GM12878 (cell line): ENCODE measurements around the gene MAFG. TPM values are rescaled to one million over a fixed set of nuclear protein-coding genes. Genes with fewer than 3 reads are reported as not detected.
A peak's percentile ranks its signal among the peaks of the same experiment; 100 is the strongest.

ENCODE experiments used
- ATAC-seq: fragments of 200-7000 bp; cut with Tn5 transposase; 3 replicates; pipeline ENCODE4 v1.9.1; 2020; ENCODE audit warnings: mild to moderate bottlenecking, moderate library complexity
- BruUV-seq: library from RNA; stranded (reverse); fragments of 400-500 nt; replicated peaks from 2 replicates; lab custom pipeline; 2021; lab: Mats Ljungman, UMichigan
- CTCF ChIA-PET: fragments of 300-600 bp; sonication (Branson Sonifier 250); formaldehyde crosslinking; extraction: SDS; loops from one replicate; lab custom pipeline; 2021; ENCODE audit warnings: inconsistent platforms; lab: Yijun Ruan, JAX
- POLR2A ChIA-PET: fragments of 350-600 bp; formaldehyde crosslinking; extraction: SDS; loops from one replicate; lab custom pipeline; 2021; ENCODE audit warnings: inconsistent platforms; lab: Charles Lee
- RAD21 ChIA-PET: fragments of 300-600 bp; sonication (Branson Sonifier 250); formaldehyde crosslinking; loops from one replicate; lab custom pipeline; 2023; ENCODE audit warnings: antibody characterized with exemption; ENCODE audit not compliant: unreplicated experiment; lab: Charles Lee
- SMC1A ChIA-PET: fragments of 300-600 bp; sonication (Branson Sonifier 250); formaldehyde crosslinking; loops from one replicate; lab custom pipeline; 2023; ENCODE audit not compliant: unreplicated experiment, uncharacterized antibody; lab: Charles Lee
- DNase-seq: peaks from one replicate; pipeline ENCODE4 v3.0.0-alpha.2; 2011; ENCODE audit warnings: low read depth, low spot score
- FAIRE-seq: peaks from 3 replicates; lab custom pipeline; 2011; peaks lifted over from hg19 to GRCh38; lab: Jason Lieb, UNC
- H2AFZ ChIP-seq: 2 replicates; pipeline ENCODE4 v1.6.0; 2011; ENCODE audit warnings: low read depth, low read length, control low read depth; ENCODE audit not compliant: control insufficient read depth
- H3K27ac ChIP-seq: 2 replicates; pipeline ENCODE4 v1.5.1; 2011; ENCODE audit warnings: control low read depth; ENCODE audit not compliant: control insufficient read depth, insufficient read depth
- H3K27me3 ChIP-seq, 2 experiments: replicated peaks in 1 of 2; 2 replicates each; pipeline versions ENCODE4 v1.6.0 to v1.6.1; 2011; ENCODE audit warnings: low read length in 1 of 2; ENCODE audit not compliant: control insufficient read depth in 2 of 2, insufficient read depth in 2 of 2
- H3K36me3 ChIP-seq, 2 experiments: 2 replicates each; pipeline ENCODE4 v1.5.1; 2011; ENCODE audit warnings: low read length in 1 of 2; ENCODE audit not compliant: control insufficient read depth in 2 of 2, insufficient read depth in 2 of 2
- H3K4me1 ChIP-seq: 2 replicates; pipeline ENCODE4 v1.6.1; 2011; ENCODE audit warnings: mild to moderate bottlenecking, low read length, moderate library complexity, mixed read lengths; ENCODE audit not compliant: control insufficient read depth, insufficient read depth
- H3K4me2 ChIP-seq: 2 replicates; pipeline ENCODE4 v1.6.0; 2011; ENCODE audit warnings: control low read depth; ENCODE audit not compliant: control insufficient read depth, insufficient read depth
- H3K4me3 ChIP-seq: fragments of 200-600 bp; sonication (generic); 2 replicates; pipeline ENCODE4 v1.5.1; 2016
- H3K79me2 ChIP-seq: 2 replicates; pipeline ENCODE4 v1.6.0; 2011; ENCODE audit warnings: low read length; ENCODE audit not compliant: control insufficient read depth, insufficient read depth
- H3K9ac ChIP-seq: 2 replicates; pipeline ENCODE4 v1.8.0; 2011; ENCODE audit warnings: low read length, control low read depth, mixed read lengths; ENCODE audit not compliant: control insufficient read depth, insufficient read depth
- H3K9me3 ChIP-seq: replicated peaks from 3 replicates; pipeline ENCODE4 v1.5.1; 2011; ENCODE audit warnings: mild to moderate bottlenecking, low read length; ENCODE audit not compliant: control insufficient read depth, insufficient read depth
- H4K20me1 ChIP-seq: 2 replicates; pipeline ENCODE4 v1.6.0; 2011; ENCODE audit not compliant: control insufficient read depth, insufficient read depth
- ASH2L ChIP-seq: fragments of 300-600, 200-600 bp; sonication (generic); IDR thresholded peaks from 2 replicates; pipeline ENCODE4 v1.6.1; 2017; ENCODE audit warnings: low read depth, mild to moderate bottlenecking, borderline replicate concordance
- CEBPB ChIP-seq, 2 experiments: fragments of 150-350 bp in 1 of 2; IDR thresholded peaks; 2 replicates each; pipeline ENCODE4 v1.6.1; 2012 to 2014; ENCODE audit warnings: low read depth in 2 of 2, low read length in 2 of 2, borderline replicate concordance in 1 of 2, inconsistent platforms in 1 of 2
- CREB1 ChIP-seq: IDR thresholded peaks from 2 replicates; pipeline ENCODE4 v1.6.1; 2012; ENCODE audit warnings: low read depth, mild to moderate bottlenecking, inconsistent platforms
- CREM ChIP-seq: IDR thresholded peaks from 2 replicates; pipeline ENCODE4 v1.6.1; 2014; ENCODE audit warnings: antibody characterized with exemption, low read depth
- DPF2 ChIP-seq: fragments of 450-650 bp; IDR thresholded peaks from 2 replicates; pipeline ENCODE4 v1.6.1; 2017; ENCODE audit warnings: mild to moderate bottlenecking
- IRF3 ChIP-seq: fragments of 450-650 bp; IDR thresholded peaks from 2 replicates; pipeline ENCODE4 v1.6.1; 2014; ENCODE audit warnings: mild to moderate bottlenecking
- NR2F1 ChIP-seq: fragments of 450-650 bp; conservative IDR thresholded peaks from 2 replicates; pipeline ENCODE4 v1.6.1; 2017; ENCODE audit warnings: mild to moderate bottlenecking
- NRF1 ChIP-seq: conservative IDR thresholded peaks from 2 replicates; pipeline ENCODE4 v1.6.1; 2011; ENCODE audit warnings: mild to moderate bottlenecking, low read depth, low read length, improper control_type of control experiment
- PAX8 ChIP-seq: fragments of 450-650 bp; IDR thresholded peaks from 2 replicates; pipeline ENCODE4 v1.6.1; 2017; ENCODE audit warnings: mild to moderate bottlenecking, moderate library complexity
- PBX3 ChIP-seq: IDR thresholded peaks from 2 replicates; pipeline ENCODE4 v1.6.1; 2011; ENCODE audit warnings: mild to moderate bottlenecking, low read depth, low read length, moderate library complexity; ENCODE audit not compliant: insufficient replicate concordance
- RB1 ChIP-seq: fragments of 450-650 bp; formaldehyde crosslinking; IDR thresholded peaks from 2 replicates; pipeline ENCODE4 v1.6.1; 2017; ENCODE audit warnings: mild to moderate bottlenecking, borderline replicate concordance
- RUNX3 ChIP-seq: IDR thresholded peaks from 2 replicates; pipeline ENCODE4 v1.6.1; 2012; ENCODE audit warnings: low read length, inconsistent platforms
- SIN3A ChIP-seq: IDR thresholded peaks from 2 replicates; pipeline ENCODE4 v1.6.1; 2012; ENCODE audit warnings: low read depth, low read length, improper control_type of control experiment
- SMAD5 ChIP-seq: IDR thresholded peaks from 2 replicates; pipeline ENCODE4 v1.6.1; 2016; ENCODE audit warnings: antibody characterized with exemption, low read depth
- TCF3 ChIP-seq: IDR thresholded peaks from 2 replicates; pipeline ENCODE4 v1.6.1; 2012; ENCODE audit warnings: low read depth, mild to moderate bottlenecking, low read length, borderline replicate concordance; ENCODE audit not compliant: insufficient read depth
- ZNF384 ChIP-seq: IDR thresholded peaks from 2 replicates; pipeline ENCODE4 v1.6.1; 2012; ENCODE audit warnings: low read depth, mild to moderate bottlenecking, low read length, improper control_type of control experiment, borderline replicate concordance
- WGBS: methylation state at CpG from one replicate; pipeline ENCODE4 v1.1.6; 2016; ENCODE audit warnings: low lambda C conversion rate; ENCODE audit not compliant: insufficient replicate concordance, insufficient coverage; ENCODE audit errors: missing lambda C conversion rate; 5-methylcytosine and 5-hydroxymethylcytosine counted together
- in situ Hi-C: fragments of 300-500 bp; cut with MboI; formaldehyde crosslinking; loops from 9 replicates; pipeline ENCODE4 v1.14.3; 2018; ENCODE audit warnings: mixed read lengths
- intact Hi-C: fragments of 100-400 bp; cut with micrococcal nuclease; formaldehyde crosslinking; loops from one replicate; pipeline ENCODE4 v1.14.2; 2022; ENCODE audit not compliant: unreplicated experiment
- polyA plus RNA-seq, 11 experiments: library from polyadenylated mRNA; depleted of rRNA in 4 of 11; unstranded in 6 of 11; stranded (reverse) in 5 of 11; fragments of >200 nt; fragmentation: Nextera tagmentation in 4 of 11; fragmentation: Illumina TruSeq in 1 of 11; extraction: Ambion mirVana in 4 of 11; extraction: Trizol in 1 of 11; gene quantifications; 1 replicate in 1 of 11; 2 replicates in 10 of 11; pipeline versions ENCODE4 v1.2.1 to v1.2.3, GENCODE V29; 2011 to 2016; ENCODE audit warnings: inconsistent platforms in 2 of 11, missing spikeins in 2 of 11, low read depth in 1 of 11
- total RNA-seq, 4 experiments: library from RNA; depleted of rRNA in 3 of 4; stranded (reverse); fragments of >200 nt in 3 of 4; fragmentation: Illumina TruSeq in 1 of 4; extraction: Trizol in 1 of 4; gene quantifications; 2 replicates each; pipeline versions ENCODE4 v1.2.1 to v1.2.3, GENCODE V29; 2013 to 2021
- TF ChIP-seq, protein P1 (sequence below): IDR thresholded peaks from 2 replicates; pipeline ENCODE4 v1.6.1; 2011; ENCODE audit warnings: low read depth, low read length, improper control_type of control experiment, borderline replicate concordance
- TF ChIP-seq, protein P2 (sequence below): fragments of 150-350 bp; IDR thresholded peaks from 2 replicates; pipeline ENCODE4 v1.6.1; 2016; ENCODE audit warnings: low read depth, low read length

The MAFG gene
- total and polyA plus RNA-seq, 10 of the 15 experiments (the other 5 are each of a cell fraction or from before 2014, with no cell fraction given): 0.48 to 20.1 (median 7.6) TPM

DNA sequence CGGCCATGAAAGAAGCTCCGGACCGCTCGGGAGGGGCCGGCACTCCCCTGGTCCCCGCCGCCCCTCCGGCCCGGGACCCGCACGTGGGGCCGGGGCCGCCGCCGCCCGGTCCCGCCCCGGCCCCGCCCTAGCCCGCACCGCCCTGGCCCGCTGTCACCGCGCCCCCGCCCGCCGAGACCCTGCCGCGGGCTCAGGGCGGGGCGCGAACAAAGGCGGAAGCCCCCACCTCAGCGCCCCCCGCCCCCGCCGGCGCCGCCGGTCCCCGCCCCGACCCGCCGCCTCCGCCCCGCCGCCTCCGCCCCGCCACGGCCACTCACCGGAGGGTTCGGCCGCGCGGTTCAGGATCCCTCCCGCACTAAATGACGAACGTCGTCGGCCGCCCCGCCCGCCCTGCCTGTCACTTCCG lies 56.6 kb downstream of the MAFG start, which contains the start of gene ARHGDIA:
TSS of gene ARHGDIA (minus strand) at position 357 of the 406 bp plus-strand sequence. CDS start 1,407 bp downstream, outside the sequence.
- peaks cover 41% of the 10 kb centered on the region for H3K79me2 ChIP-seq
- H2AFZ ChIP-seq: peak within 1 kb of the TSS; percentile 69
- DNase-seq: no peak
- no TSS peak for BruUV-seq
- no peaks in the 10 kb centered on the region for H3K9me3 ChIP-seq
- H3K4me2 ChIP-seq: peak within 1 kb of the TSS; percentile 96
- peak within 1 kb of the TSS; percentile 95 for H3K4me3 ChIP-seq
- SMC1A ChIA-PET: no interaction called here
- H4K20me1 ChIP-seq: 0 out of 2 replicates have a peak, but pooled peaks cover 3% of the 10 kb centered on the region
- H3K27ac ChIP-seq: peak within 1 kb of the TSS; percentile 98
- H3K4me1 ChIP-seq: 0 out of 2 replicates have a peak, but pooled peaks cover 8% of the 10 kb centered on the region
- FAIRE-seq: no peak
- H3K36me3 ChIP-seq: peaks cover 0 to 23% of the 10 kb centered on the region in 2 experiments; a peak in 2 of 4 replicates
- RAD21 ChIA-PET: interaction anchor here (1.1 kb wide), 1 partner anchor 10 kb away, joined by 4 read pairs; no protein-coding TSS in a partner anchor
- CTCF ChIA-PET: interaction anchor here (1.1 to 2.4 kb wide), 3 partner anchors 10 to 150 kb away, joined by 5 to 9 read pairs (median 7); partner anchors contain the start of gene P4HB
- POLR2A ChIA-PET: interaction anchor here (1.1 to 3.5 kb wide), 4 partner anchors 9 to 46 kb away, joined by 3 to 26 read pairs (median 6); partner anchors contain the start of genes ALYREF, ANAPC11, MCRIP1 and PPP1R27
- WGBS: under 1% methylated on average over 24 of the region's 64 CpGs
- intact Hi-C loops: loop anchor here (5.0 kb wide), 1 partner anchor 56 kb away; the partner anchor contains the start of gene MAFG
- H3K27me3 ChIP-seq: no peaks in the 10 kb centered on the region
- in situ Hi-C loops: no loop called here
- peak within 1 kb of the TSS; percentile 97 for H3K9ac ChIP-seq
- ATAC-seq: peak; percentile 45
- TF ChIP-seq RB1 (no peak), CREB1 (no peak; the same call in 1 of the 2 replicates), PBX3 (peak; percentile 44), PAX8 (no peak), TCF3 (no peak), NRF1 (no peak), ZNF384 (no peak), SIN3A (no peak), SMAD5 (0 out of 2 replicates have a peak, but pooled peaks have one; percentile 76), NR2F1 (no peak), CREM (peak; percentile 67; the same call in 1 of the 2 replicates), RUNX3 (no peak), CEBPB (IDR thresholded peaks at IDR 0.05; ENCODE audit: borderline replicate concordance in 1 of 2, low read depth in 2 of 2, low read length in 2 of 2) (no peak), DPF2 (no peak), ASH2L (no peak), IRF3 (no peak)
- TF ChIP-seq, protein P1, sequence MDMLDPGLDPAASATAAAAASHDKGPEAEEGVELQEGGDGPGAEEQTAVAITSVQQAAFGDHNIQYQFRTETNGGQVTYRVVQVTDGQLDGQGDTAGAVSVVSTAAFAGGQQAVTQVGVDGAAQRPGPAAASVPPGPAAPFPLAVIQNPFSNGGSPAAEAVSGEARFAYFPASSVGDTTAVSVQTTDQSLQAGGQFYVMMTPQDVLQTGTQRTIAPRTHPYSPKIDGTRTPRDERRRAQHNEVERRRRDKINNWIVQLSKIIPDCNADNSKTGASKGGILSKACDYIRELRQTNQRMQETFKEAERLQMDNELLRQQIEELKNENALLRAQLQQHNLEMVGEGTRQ: no peak
- TF ChIP-seq, protein P2, sequence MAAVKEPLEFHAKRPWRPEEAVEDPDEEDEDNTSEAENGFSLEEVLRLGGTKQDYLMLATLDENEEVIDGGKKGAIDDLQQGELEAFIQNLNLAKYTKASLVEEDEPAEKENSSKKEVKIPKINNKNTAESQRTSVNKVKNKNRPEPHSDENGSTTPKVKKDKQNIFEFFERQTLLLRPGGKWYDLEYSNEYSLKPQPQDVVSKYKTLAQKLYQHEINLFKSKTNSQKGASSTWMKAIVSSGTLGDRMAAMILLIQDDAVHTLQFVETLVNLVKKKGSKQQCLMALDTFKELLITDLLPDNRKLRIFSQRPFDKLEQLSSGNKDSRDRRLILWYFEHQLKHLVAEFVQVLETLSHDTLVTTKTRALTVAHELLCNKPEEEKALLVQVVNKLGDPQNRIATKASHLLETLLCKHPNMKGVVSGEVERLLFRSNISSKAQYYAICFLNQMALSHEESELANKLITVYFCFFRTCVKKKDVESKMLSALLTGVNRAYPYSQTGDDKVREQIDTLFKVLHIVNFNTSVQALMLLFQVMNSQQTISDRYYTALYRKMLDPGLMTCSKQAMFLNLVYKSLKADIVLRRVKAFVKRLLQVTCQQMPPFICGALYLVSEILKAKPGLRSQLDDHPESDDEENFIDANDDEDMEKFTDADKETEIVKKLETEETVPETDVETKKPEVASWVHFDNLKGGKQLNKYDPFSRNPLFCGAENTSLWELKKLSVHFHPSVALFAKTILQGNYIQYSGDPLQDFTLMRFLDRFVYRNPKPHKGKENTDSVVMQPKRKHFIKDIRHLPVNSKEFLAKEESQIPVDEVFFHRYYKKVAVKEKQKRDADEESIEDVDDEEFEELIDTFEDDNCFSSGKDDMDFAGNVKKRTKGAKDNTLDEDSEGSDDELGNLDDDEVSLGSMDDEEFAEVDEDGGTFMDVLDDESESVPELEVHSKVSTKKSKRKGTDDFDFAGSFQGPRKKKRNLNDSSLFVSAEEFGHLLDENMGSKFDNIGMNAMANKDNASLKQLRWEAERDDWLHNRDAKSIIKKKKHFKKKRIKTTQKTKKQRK: no peak
